Measurements from ENCODE around the gene SCNN1A.

GRCh38 chr12:6387541-6387940 is 12.2 kb upstream of the SCNN1A start:
- no peak for TF ChIP-seq EP300 (IDR thresholded peaks at IDR 0.05)
- TF ChIP-seq CTCF (IDR thresholded peaks at IDR 0.05) = no peak

Data from esophagus muscularis mucosa (tissue), 3 donors.